ENCODE results near the gene FBXO48.

The FBXO48 gene

GRCh38 chr2:68438455-68439303 lies 28.4 kb downstream of the FBXO48 start:
- no peak for DNase-seq (ENCODE audit: low read depth, low spot score)

- DNase-seq (ENCODE audit: low read depth, low spot score) = no peak
Measured at GRCh38 chr2:68436270-68436669, 30.8 kb downstream of the FBXO48 start.

GRCh38 chr2:68435615-68436014 lies 31.5 kb downstream of the FBXO48 start:
- no peak for DNase-seq (ENCODE audit: low read depth, low spot score)

- DNase-seq (ENCODE audit: low read depth, low spot score) = no peak
Measured at GRCh38 chr2:68434981-68435380, 32.1 kb downstream of the FBXO48 start.

GRCh38 chr2:68432696-68433658 lies 34.1 kb downstream of the FBXO48 start:
- DNase-seq (ENCODE audit: low read depth, low spot score) = no peak

- DNase-seq (ENCODE audit: low read depth, low spot score) = no peak
Measured at GRCh38 chr2:68431316-68431972, 35.6 kb downstream of the FBXO48 start.

- no peak for DNase-seq (ENCODE audit: low read depth, low spot score)
Measured at GRCh38 chr2:68429311-68429826, 37.7 kb downstream of the FBXO48 start.

GRCh38 chr2:68428746-68429145 lies 38.3 kb downstream of the FBXO48 start:
- DNase-seq (ENCODE audit: low read depth, low spot score) = no peak

- no peak for DNase-seq (ENCODE audit: low read depth, low spot score)
Measured at GRCh38 chr2:68428126-68428525, 39.0 kb downstream of the FBXO48 start.

- no peak for DNase-seq (ENCODE audit: low read depth, low spot score)
Measured at GRCh38 chr2:68426848-68427579, 40.1 kb downstream of the FBXO48 start.

- no peak for DNase-seq (ENCODE audit: low read depth, low spot score)
Measured at GRCh38 chr2:68426446-68426845, 40.6 kb downstream of the FBXO48 start.

GRCh38 chr2:68425503-68425902 lies 41.6 kb downstream of the FBXO48 start:
- DNase-seq (ENCODE audit: low read depth, low spot score) = no peak

GRCh38 chr2:68423966-68424650 lies 43.0 kb downstream of the FBXO48 start:
- no peak for DNase-seq (ENCODE audit: low read depth, low spot score)

- no peak for DNase-seq (ENCODE audit: low read depth, low spot score)
Measured at GRCh38 chr2:68420254-68420910, 46.7 kb downstream of the FBXO48 start.

- peak; percentile 28 for DNase-seq (ENCODE audit: low read depth, low spot score)
Measured at GRCh38 chr2:68418855-68419254, 48.2 kb downstream of the FBXO48 start.

GRCh38 chr2:68418419-68418818 lies 48.7 kb downstream of the FBXO48 start:
- no peak for DNase-seq (ENCODE audit: low read depth, low spot score)

GRCh38 chr2:68417926-68418325 lies 49.2 kb downstream of the FBXO48 start:
- no peak for DNase-seq (ENCODE audit: low read depth, low spot score)

- DNase-seq (ENCODE audit: low read depth, low spot score) = no peak
Measured at GRCh38 chr2:68416081-68416675, 50.9 kb downstream of the FBXO48 start.

GRCh38 chr2:68415521-68415920 lies 51.6 kb downstream of the FBXO48 start:
- DNase-seq (ENCODE audit: low read depth, low spot score) = no peak

Data from iPS DF 19.7 (cell line).